Astrocyte of the cerebellum (primary cell): Measurements from ENCODE around the gene SLX9.

Experiments used
- DNase-seq: peaks from one replicate; pipeline ENCODE4 v3.0.0-alpha.2; 2011; ENCODE audit warnings: low read depth
- H3K4me3 ChIP-seq: 2 replicates; pipeline ENCODE4 v1.5.1; 2011; ENCODE audit warnings: mild to moderate bottlenecking, low read depth, low read length, moderate library complexity
- CTCF ChIP-seq: IDR thresholded peaks from 2 replicates; pipeline ENCODE4 v1.5.1; 2012; ENCODE audit warnings: low read length, low read depth, moderate library complexity, mild to moderate bottlenecking; ENCODE audit errors: missing control alignments
- in situ Hi-C: cut with HindIII; loops from 2 replicates; pipeline ENCODE4 v1.10.0; 2017; ENCODE audit warnings: low sequenced_read_pairs

The SLX9 gene

GRCh38 chr21:44917446-44918106, 22.3 kb upstream of the SLX9 start:
- DNase-seq = no peak
- in situ Hi-C loops = no loop called here
- H3K4me3 ChIP-seq = no peak overlapping the region
- no peak for TF ChIP-seq CTCF

- in situ Hi-C loops = no loop called here
- DNase-seq = no peak
- no peak overlapping the region for H3K4me3 ChIP-seq
- no peak for TF ChIP-seq CTCF
Measured at GRCh38 chr21:44918107-44918470, 21.7 kb upstream of the SLX9 start.

- no peak for TF ChIP-seq CTCF
- H3K4me3 ChIP-seq = no peak overlapping the region
- in situ Hi-C loops = no loop called here
- no peak for DNase-seq
Measured at GRCh38 chr21:44918581-44919033, 21.2 kb upstream of the SLX9 start.

- no peak for TF ChIP-seq CTCF
- no peak overlapping the region for H3K4me3 ChIP-seq
- in situ Hi-C loops = no loop called here
- DNase-seq = no peak
Measured at GRCh38 chr21:44919111-44919912, 20.5 kb upstream of the SLX9 start.

GRCh38 chr21:44919913-44920693, 19.7 kb upstream of the SLX9 start:
- no peak overlapping the region for H3K4me3 ChIP-seq
- DNase-seq = no peak
- no peak for TF ChIP-seq CTCF
- in situ Hi-C loops = no loop called here
